ENCODE results near the gene BTNL9. TPM values are rescaled to one million over a fixed set of nuclear protein-coding genes. Genes with fewer than 3 reads are reported as not detected.

Gene BTNL9
- total and polyA plus RNA-seq, 9 of the 15 experiments (the other 6 are each of a cell fraction or from before 2014, with no cell fraction given), result 3.7 to 86.7 (median 29.4) TPM

DNA sequence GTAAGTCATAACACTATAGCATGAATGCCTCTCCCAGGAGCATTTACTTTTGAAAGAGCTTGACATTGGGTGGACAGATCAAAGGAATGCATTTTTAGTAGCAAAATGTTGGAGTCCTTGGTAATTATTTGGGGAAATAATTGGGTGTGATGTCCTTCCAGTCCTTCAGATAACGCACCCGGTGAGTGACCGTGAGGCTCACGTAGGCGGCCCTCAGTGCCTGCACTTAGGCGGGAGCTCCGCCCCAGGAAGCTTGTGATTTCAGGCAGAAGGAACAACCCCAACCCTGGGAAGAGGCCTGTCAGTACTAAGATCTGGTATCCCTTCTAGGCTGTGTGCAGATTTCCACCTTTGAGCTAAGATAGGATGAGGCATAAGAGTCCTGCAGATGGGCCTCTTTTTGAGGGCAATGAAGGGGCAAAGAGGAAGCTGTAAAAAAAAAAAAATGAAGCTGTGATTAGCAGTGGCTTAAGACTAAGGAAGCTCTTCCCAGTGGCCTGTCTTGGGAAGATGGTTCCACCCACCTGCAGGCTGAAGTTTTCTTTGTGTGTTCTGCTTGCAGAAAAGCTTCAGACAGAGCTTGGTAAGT lies 14.9 kb downstream of the BTNL9 start (continued):
- TF ChIP-seq DPF2 (IDR thresholded peaks at IDR 0.05) (peak; percentile 55), ZNF384 (IDR thresholded peaks at IDR 0.05; ENCODE audit: low read depth, low read length) (peak; percentile 67), CXXC5 (CRISPR knock-in tag; IDR thresholded peaks at IDR 0.05) (0 out of 2 replicates have a peak, but pooled peaks have one; percentile 42), MEIS2 (IDR thresholded peaks at IDR 0.05; ENCODE audit: partially characterized antibody) (peak; percentile 46), BRF1 (IDR thresholded peaks at IDR 0.05; ENCODE audit: borderline replicate concordance, extremely low read depth, insufficient read length) (no peak), SOX6 (IDR thresholded peaks at IDR 0.05) (peak; percentile 22; the same call in 1 of the 2 replicates), RAD21 (CRISPR knock-in tag; conservative IDR thresholded peaks at IDR 0.05 in 1 of 2, IDR thresholded peaks at IDR 0.05 in 1 of 2) (0 out of 4 replicates have a peak, but pooled peaks of 1 of the 2 experiments have one; percentile 2), OTX1 (CRISPR knock-in tag; IDR thresholded peaks at IDR 0.05) (no peak), RBM17 (IDR thresholded peaks at IDR 0.05; ENCODE audit: borderline replicate concordance, low read depth, low read length) (no peak), RCOR1 (IDR thresholded peaks at IDR 0.05; ENCODE audit: borderline replicate concordance in 1 of 2, low read depth in 2 of 2, low read length in 2 of 2) (peak in 1 of 2 experiments; percentile 66; a peak in 1 of 4 replicates), JUND (IDR thresholded peaks at IDR 0.05; ENCODE audit: borderline replicate concordance, low read depth, low read length) (0 out of 2 replicates have a peak, but pooled peaks have one; percentile 21), JUND (tag; IDR thresholded peaks at IDR 0.05; ENCODE audit: borderline replicate concordance, low read depth, low read length) (no peak; the same call in 2 of the 3 replicates), SMARCA4 (IDR thresholded peaks at IDR 0.05) (0 out of 2 replicates have a peak, but pooled peaks have one; percentile 16), ARNT (IDR thresholded peaks at IDR 0.05) (0 out of 4 replicates have a peak, but pooled peaks of 1 of the 2 experiments have one; percentile 22), SMARCC2 (IDR thresholded peaks at IDR 0.05; ENCODE audit: low read depth) (no peak), TAF15 (IDR thresholded peaks at IDR 0.05; ENCODE audit: low read depth, low read length) (no peak)
- TF ChIP-seq, protein P1, sequence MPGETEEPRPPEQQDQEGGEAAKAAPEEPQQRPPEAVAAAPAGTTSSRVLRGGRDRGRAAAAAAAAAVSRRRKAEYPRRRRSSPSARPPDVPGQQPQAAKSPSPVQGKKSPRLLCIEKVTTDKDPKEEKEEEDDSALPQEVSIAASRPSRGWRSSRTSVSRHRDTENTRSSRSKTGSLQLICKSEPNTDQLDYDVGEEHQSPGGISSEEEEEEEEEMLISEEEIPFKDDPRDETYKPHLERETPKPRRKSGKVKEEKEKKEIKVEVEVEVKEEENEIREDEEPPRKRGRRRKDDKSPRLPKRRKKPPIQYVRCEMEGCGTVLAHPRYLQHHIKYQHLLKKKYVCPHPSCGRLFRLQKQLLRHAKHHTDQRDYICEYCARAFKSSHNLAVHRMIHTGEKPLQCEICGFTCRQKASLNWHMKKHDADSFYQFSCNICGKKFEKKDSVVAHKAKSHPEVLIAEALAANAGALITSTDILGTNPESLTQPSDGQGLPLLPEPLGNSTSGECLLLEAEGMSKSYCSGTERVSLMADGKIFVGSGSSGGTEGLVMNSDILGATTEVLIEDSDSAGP (CRISPR knock-in tag; IDR thresholded peaks at IDR 0.05), result no peak
- TF ChIP-seq, protein P2, sequence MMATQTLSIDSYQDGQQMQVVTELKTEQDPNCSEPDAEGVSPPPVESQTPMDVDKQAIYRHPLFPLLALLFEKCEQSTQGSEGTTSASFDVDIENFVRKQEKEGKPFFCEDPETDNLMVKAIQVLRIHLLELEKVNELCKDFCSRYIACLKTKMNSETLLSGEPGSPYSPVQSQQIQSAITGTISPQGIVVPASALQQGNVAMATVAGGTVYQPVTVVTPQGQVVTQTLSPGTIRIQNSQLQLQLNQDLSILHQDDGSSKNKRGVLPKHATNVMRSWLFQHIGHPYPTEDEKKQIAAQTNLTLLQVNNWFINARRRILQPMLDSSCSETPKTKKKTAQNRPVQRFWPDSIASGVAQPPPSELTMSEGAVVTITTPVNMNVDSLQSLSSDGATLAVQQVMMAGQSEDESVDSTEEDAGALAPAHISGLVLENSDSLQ (IDR thresholded peaks at IDR 0.05), result peak; percentile 67
- TF ChIP-seq, protein P3, sequence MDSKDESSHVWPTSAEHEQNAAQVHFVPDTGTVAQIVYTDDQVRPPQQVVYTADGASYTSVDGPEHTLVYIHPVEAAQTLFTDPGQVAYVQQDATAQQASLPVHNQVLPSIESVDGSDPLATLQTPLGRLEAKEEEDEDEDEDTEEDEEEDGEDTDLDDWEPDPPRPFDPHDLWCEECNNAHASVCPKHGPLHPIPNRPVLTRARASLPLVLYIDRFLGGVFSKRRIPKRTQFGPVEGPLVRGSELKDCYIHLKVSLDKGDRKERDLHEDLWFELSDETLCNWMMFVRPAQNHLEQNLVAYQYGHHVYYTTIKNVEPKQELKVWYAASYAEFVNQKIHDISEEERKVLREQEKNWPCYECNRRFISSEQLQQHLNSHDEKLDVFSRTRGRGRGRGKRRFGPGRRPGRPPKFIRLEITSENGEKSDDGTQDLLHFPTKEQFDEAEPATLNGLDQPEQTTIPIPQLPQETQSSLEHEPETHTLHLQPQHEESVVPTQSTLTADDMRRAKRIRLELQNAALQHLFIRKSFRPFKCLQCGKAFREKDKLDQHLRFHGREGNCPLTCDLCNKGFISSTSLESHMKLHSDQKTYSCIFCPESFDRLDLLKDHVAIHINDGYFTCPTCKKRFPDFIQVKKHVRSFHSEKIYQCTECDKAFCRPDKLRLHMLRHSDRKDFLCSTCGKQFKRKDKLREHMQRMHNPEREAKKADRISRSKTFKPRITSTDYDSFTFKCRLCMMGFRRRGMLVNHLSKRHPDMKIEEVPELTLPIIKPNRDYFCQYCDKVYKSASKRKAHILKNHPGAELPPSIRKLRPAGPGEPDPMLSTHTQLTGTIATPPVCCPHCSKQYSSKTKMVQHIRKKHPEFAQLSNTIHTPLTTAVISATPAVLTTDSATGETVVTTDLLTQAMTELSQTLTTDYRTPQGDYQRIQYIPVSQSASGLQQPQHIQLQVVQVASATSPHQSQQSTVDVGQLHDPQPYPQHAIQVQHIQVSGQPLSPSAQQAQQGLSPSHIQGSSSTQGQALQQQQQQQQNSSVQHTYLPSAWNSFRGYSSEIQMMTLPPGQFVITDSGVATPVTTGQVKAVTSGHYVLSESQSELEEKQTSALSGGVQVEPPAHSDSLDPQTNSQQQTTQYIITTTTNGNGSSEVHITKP (IDR thresholded peaks at IDR 0.05; ENCODE audit: partially characterized antibody), result no peak
- TF ChIP-seq, protein P4, sequence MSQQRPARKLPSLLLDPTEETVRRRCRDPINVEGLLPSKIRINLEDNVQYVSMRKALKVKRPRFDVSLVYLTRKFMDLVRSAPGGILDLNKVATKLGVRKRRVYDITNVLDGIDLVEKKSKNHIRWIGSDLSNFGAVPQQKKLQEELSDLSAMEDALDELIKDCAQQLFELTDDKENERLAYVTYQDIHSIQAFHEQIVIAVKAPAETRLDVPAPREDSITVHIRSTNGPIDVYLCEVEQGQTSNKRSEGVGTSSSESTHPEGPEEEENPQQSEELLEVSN (IDR thresholded peaks at IDR 0.05; ENCODE audit: borderline replicate concordance in 1 of 2, extremely low read depth in 1 of 2, insufficient read depth in 1 of 2, insufficient read length in 1 of 2, low read depth in 1 of 2, low read length in 1 of 2, poor library complexity in 1 of 2, severe bottlenecking in 1 of 2), result peak in 1 of 2 experiments; percentile 34
